Upper lobe of right lung (tissue), 1 donor: ENCODE measurements around the gene SOD2. TPM values are rescaled to one million over a fixed set of nuclear protein-coding genes. Genes with fewer than 3 reads are reported as not detected.
"Not testable (repeated sequence)": the region's sequence is repeated elsewhere in the genome, so short reads cannot be mapped to it uniquely, and the experiment has no call there.

ENCODE experiments used
- ATAC-seq: fragments of 200-7000 bp; cut with Tn5 transposase; one replicate; pipeline ENCODE4 v1.9.1; 2020; ENCODE audit warnings: mild to moderate bottlenecking, moderate library complexity
- DNase-seq: peaks from one replicate; pipeline ENCODE4 v3.0.0-alpha.2; 2020
- H3K27ac ChIP-seq: fragments of 200-600 bp; one replicate; pipeline ENCODE4 v1.8.0; 2022
- H3K27me3 ChIP-seq: fragments of 200-600 bp; one replicate; pipeline ENCODE4 v1.8.0; 2022; ENCODE audit warnings: mild to moderate bottlenecking
- H3K36me3 ChIP-seq: fragments of 200-600 bp; one replicate; pipeline ENCODE4 v1.8.0; 2022
- H3K4me1 ChIP-seq: fragments of 200-600 bp; one replicate; pipeline ENCODE4 v1.8.0; 2022
- H3K4me3 ChIP-seq: fragments of 200-600 bp; one replicate; pipeline ENCODE4 v1.8.0; 2022; ENCODE audit warnings: mild to moderate bottlenecking
- H3K9me3 ChIP-seq: fragments of 200-600 bp; one replicate; pipeline ENCODE4 v1.8.0; 2022
- intact Hi-C: fragments of 100-400 bp; cut with DNase I; formaldehyde crosslinking; loops from one replicate; pipeline ENCODE4 v1.11.0; 2022
- total RNA-seq: library from RNA; stranded (reverse); fragmentation: NEBNext Ultra II Directional; extraction: Animal tissue kit (Norgen Biotek cat#: 25700); gene quantifications from one replicate; pipeline ENCODE4 v1.2.1, GENCODE V29; 2021
- TF ChIP-seq, protein P1 (sequence below): fragments of 200-600 bp; IDR thresholded peaks from one replicate; pipeline ENCODE4 v1.8.0; 2022; ENCODE audit warnings: antibody characterized with exemption
- donor health status: DM: no; HTN: yes; CAD: no; lungs with severe emphysema.

The SOD2 gene
- total RNA-seq, 1 donor from 2014 or later = 374 TPM

GRCh38 chr6:159726255-159726917, 33.3 kb upstream of the SOD2 start:
- Histone ChIP-seq H3K27me3 (no peaks in the 10 kb centered on the region), H3K36me3 (no peaks in the 10 kb centered on the region), H3K9me3 (no peaks in the 10 kb centered on the region), H3K4me1 (peaks cover 27% of the 10 kb centered on the region), H3K27ac (peak overlapping the region; percentile 99), H3K4me3 (peak overlapping the region; percentile 95)
- DNase-seq = no peak
- TF ChIP-seq, protein P1, sequence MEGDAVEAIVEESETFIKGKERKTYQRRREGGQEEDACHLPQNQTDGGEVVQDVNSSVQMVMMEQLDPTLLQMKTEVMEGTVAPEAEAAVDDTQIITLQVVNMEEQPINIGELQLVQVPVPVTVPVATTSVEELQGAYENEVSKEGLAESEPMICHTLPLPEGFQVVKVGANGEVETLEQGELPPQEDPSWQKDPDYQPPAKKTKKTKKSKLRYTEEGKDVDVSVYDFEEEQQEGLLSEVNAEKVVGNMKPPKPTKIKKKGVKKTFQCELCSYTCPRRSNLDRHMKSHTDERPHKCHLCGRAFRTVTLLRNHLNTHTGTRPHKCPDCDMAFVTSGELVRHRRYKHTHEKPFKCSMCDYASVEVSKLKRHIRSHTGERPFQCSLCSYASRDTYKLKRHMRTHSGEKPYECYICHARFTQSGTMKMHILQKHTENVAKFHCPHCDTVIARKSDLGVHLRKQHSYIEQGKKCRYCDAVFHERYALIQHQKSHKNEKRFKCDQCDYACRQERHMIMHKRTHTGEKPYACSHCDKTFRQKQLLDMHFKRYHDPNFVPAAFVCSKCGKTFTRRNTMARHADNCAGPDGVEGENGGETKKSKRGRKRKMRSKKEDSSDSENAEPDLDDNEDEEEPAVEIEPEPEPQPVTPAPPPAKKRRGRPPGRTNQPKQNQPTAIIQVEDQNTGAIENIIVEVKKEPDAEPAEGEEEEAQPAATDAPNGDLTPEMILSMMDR = no peak
- intact Hi-C loops = no loop called here
- peak; percentile 11 for ATAC-seq

DNA sequence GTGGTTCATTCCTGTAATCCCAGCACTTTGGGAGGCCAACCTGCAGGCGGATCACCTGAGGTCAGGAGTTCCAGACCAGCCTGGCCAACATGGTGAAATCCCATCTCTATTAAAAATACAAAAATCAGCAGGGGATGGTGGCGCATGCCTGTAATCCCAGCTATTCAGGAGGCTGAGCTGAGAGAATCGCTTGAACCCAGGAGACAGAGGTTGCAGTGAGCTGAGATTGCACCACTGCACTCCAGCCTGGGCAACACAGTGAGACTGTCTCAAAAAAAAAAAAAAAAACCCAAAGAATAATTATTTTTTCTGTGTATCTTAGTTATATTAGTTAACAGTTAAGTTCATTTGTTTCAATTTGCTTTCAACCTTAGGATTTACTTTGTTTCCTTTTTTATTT, 32.2 kb upstream of the SOD2 start:
- H3K27ac ChIP-seq, ATAC-seq, H3K9me3 ChIP-seq, DNase-seq, intact Hi-C loops, H3K36me3 ChIP-seq, H3K4me3 ChIP-seq, H3K27me3 ChIP-seq: not testable (repeated sequence)
- peaks cover 16% of the 10 kb centered on the region for H3K4me1 ChIP-seq

DNA sequence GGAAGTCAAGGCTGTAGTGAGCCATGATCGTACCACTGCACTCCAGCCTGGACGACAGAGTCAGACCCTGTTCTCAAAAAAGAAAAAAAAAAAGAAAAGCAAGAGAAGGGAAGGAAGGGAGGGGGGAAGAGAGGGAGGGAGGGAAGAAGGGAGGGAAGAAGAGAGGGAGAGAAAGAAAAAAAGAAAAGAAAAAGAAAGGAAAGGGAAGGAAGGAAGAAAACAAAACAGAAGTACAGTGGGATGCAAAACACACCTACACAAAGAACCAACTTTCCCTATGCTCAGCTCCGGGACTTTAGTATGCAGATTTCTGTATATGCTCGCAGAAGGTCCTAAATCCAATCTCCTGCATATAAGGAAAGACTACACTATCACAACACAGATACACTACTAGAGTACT, 31.7 kb upstream of the SOD2 start:
- ATAC-seq = no peak
- TF ChIP-seq, protein P1 = no peak
- DNase-seq = no peak
- no peaks in the 10 kb centered on the region for H3K27me3 ChIP-seq
- H3K36me3 ChIP-seq = no peaks in the 10 kb centered on the region
- peaks cover 11% of the 10 kb centered on the region for H3K4me1 ChIP-seq
- intact Hi-C loops = no loop called here
- H3K27ac ChIP-seq = no peak overlapping the region
- H3K9me3 ChIP-seq = no peaks in the 10 kb centered on the region
- H3K4me3 ChIP-seq = no peak overlapping the region

- intact Hi-C loops = no loop called here
- DNase-seq = no peak
These were observed 30.2 kb upstream of the SOD2 start for GRCh38 chr6:159723259-159723658.

DNA sequence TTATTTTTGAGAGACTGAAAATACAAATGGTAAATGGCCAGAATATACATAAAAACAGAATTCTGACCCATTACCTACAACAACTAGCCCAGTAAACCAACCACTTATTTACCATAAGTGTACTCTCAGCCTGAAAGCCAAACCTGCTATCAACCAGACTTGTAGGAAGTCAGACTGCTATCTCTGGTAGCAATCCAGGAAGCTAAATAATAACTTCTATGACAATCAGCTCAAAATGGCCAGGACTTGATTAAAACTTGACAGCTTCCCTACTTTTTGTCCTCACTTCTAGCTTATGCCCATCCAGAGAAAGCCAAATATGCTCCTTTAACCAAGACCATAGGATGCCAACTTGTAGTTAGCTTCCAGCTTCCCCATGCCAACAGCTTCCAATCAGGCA, 29.6 kb upstream of the SOD2 start:
- DNase-seq (no peak), ATAC-seq (no peak)
- H3K36me3 ChIP-seq = no peaks in the 10 kb centered on the region
- H3K27me3 ChIP-seq = no peaks in the 10 kb centered on the region
- intact Hi-C loops = no loop called here
- no peak overlapping the region for H3K27ac ChIP-seq
- H3K9me3 ChIP-seq = no peaks in the 10 kb centered on the region
- no peak overlapping the region for H3K4me3 ChIP-seq
- TF ChIP-seq, protein P1 = no peak
- no peaks in the 10 kb centered on the region for H3K4me1 ChIP-seq

More at GRCh38 chr6:159723259-159723658, 30.2 kb upstream of the SOD2 start:
- H3K9me3 ChIP-seq = no peaks in the 10 kb centered on the region
- no peaks in the 10 kb centered on the region for H3K27me3 ChIP-seq
- no peaks in the 10 kb centered on the region for H3K4me1 ChIP-seq
- H3K36me3 ChIP-seq = no peaks in the 10 kb centered on the region
- no peak overlapping the region for H3K4me3 ChIP-seq
- TF ChIP-seq, protein P1 = no peak
- H3K27ac ChIP-seq = no peak overlapping the region
- no peak for ATAC-seq

- intact Hi-C loops, H3K9me3 ChIP-seq, H3K4me1 ChIP-seq, H3K36me3 ChIP-seq, H3K4me3 ChIP-seq, H3K27me3 ChIP-seq, H3K27ac ChIP-seq, DNase-seq, ATAC-seq: not testable (repeated sequence)
These were observed 28.9 kb upstream of the SOD2 start for GRCh38 chr6:159721981-159722380.

DNA sequence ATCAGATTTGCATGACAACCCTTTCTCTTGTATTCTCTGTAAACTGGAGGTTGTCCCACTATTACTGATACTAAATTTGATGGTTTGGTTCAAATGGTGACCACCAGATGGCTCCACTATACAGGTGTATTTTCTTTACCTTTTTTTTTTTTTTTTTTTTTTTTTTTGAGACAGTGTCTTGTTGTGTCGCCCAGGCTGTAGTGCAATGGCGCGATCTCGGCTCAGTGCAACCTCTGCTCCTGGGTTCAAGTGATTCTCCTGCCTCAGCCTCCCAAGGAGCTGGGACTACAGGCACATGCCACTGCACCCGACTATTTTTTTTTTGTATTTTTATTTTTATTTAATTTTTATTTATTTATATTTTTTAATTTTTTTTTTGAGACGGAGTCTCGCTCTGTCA, 27.7 kb upstream of the SOD2 start:
- Histone ChIP-seq H3K36me3 (no peaks in the 10 kb centered on the region), H3K9me3 (no peaks in the 10 kb centered on the region), H3K27me3 (no peaks in the 10 kb centered on the region), H3K4me1 (peaks cover 16% of the 10 kb centered on the region), H3K27ac (no peak overlapping the region), H3K4me3 (no peak overlapping the region)
- TF ChIP-seq, protein P1 = peak; percentile 52
- intact Hi-C loops = no loop called here
- DNase-seq (no peak), ATAC-seq (peak; percentile 54)
